ENCODE data around the gene FKBP1A.

The FKBP1A gene

DNA sequence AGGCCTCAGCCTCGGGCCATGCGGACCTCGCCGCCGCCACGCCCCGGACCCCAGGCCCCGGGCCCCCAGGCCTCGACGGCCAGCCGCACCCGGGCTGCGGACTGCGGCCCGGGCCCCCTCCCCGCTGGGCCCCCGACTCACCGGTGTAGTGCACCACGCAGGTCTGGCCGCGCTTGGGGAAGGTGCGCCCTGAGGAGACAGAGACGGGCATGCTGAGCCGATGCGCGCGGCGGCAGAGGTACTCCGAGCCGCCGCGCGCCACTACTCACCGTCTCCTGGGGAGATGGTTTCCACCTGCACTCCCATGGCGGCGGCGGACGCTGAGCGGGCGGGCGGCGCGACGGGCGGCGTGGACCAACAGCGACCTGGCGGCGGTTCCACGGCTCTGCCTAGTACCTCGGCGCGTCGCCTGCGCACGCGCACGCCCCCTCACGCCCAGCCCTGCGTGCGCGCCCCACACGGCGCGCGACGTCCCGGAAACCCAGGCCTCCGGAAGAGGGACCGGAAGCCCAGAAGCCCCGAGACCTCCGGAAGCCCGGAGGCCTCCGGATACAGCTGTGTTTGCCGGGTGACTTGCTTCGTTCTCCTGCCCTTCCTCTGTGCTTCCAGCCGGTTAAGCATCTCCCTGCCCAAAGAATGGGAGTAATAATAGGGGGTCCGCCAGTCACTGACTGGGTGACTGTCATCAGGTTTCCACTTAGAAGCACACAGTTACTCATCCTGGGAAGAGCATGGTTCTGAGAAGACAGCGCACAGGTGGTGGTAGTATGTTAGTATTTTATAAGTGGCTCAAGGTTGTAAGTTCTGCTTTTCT lies at the start of gene FKBP1A:
FKBP1A (minus strand) TSS at position 362 of the 814 bp plus-strand sequence; CDS start at position 306, 56 bp downstream.
- DNase-seq (ENCODE audit: low read depth in 2 of 2, low spot score in 1 of 2) = peak; percentile 66 to 84

DNA sequence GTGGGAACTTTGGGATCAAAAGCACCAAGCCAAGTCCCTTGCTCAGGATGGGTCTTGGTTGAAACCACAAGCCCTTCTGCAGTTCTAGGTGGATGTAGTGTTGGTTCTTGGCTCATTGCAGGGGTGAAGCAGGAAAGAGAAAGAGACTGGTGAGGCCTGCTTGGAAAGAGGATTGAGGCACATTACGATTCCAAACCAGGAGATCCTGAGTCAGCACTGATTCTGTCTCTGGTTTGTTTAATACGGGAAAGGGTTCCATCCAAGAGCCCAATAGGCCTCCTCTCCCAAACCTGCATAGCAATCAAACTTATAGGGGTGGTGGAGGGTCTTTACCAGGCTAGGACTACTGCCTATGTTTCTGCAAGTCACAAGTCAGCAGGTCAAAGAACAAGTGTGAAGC lies 49.5 kb upstream of the FKBP1A start:
- DNase-seq (ENCODE audit: low read depth in 2 of 2, low spot score in 1 of 2) = no peak

DNA sequence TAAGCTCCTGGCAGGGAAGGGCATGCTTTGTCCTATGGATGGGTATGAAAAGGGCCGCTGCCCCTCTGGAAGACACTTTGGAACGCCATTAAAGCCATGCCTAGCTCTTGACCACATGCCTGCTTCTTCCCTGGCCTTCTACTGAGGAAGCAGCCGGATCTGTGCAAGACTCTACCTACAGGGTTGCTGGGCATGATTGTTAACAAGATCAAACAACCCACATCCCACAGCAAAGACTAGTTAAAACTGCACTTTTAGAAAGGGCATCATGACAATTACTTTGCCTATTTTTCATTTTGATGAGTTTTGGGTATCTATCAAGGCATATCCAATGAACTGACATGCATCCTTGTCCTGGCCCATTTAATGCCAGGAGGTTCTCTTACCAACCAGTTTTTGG lies 48.3 kb upstream of the FKBP1A start:
- DNase-seq (ENCODE audit: low read depth in 2 of 2, low spot score in 1 of 2) = no peak

DNA sequence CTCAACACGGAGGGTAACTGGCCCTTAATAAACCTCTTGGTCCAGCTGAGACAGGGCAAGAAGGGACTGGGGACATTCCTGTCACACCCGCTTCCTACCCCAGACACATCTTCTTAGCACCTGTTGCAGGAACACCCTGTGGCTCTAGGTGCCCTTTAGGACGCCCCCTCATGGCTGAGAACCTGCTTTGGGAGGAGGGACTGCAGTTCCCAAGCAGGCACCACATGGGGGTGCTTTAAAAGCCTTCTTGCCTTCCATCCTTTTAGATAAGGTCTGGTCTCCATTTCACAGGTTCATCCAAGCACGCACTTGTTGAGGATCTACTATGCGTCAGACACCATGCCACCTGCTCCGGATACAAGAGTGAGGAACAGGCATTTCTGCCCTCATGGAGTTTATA lies 47.2 kb upstream of the FKBP1A start:
- DNase-seq (ENCODE audit: low read depth in 2 of 2, low spot score in 1 of 2) = no peak

DNA sequence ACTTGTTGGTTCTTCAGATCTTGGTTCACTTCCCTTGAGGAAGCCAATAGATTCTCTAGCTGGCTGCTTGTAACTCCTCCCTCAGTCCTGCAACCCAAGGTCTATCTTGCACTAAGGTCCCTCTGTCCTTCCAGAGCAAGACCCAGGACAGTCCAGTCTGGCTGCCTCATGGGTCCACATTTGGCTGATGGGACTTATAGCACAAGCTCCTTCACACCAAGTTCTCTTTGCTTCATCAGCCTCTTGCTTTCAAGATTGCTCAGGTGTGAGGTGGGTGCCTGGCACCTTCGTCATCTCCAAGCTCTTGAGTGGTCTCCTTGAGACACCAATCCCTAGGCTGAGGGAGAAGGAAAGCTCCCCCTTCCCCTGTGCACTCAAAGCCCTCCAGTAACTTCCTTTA lies 45.5 kb upstream of the FKBP1A start:
- DNase-seq (ENCODE audit: low read depth in 2 of 2, low spot score in 1 of 2) = no peak

DNA sequence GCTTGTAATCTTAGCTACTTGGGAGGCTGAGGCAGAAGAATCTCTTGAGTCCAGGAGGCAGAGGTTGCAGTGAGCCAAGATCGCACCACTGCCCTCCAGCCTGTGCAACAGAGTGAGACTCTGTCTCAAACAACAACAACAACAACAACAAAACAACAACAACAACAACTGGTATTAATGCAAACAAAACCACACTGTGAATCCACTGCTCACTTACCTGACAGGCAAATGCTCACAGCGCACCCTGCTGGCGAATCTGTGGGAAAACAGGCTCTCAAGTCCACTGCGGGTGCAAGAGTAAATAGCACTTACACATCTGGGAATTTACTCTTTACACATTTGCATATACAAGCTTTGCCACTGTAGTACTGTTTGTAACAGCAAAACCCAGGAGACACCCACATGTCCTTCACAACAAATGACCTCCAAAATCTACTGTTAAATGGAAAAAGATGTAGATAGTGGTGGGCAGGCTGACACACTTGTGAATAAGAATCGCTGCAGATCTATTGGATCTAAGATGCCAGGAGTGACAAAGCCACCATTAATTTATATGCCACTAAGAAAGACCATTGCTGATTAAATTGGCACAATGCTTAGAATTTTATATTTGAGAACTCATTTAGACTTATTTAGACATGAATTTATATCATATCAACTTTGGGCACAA lies 44.5 kb upstream of the FKBP1A start:
- DNase-seq (ENCODE audit: low read depth in 2 of 2, low spot score in 1 of 2) = peak; percentile 56 to 66

DNA sequence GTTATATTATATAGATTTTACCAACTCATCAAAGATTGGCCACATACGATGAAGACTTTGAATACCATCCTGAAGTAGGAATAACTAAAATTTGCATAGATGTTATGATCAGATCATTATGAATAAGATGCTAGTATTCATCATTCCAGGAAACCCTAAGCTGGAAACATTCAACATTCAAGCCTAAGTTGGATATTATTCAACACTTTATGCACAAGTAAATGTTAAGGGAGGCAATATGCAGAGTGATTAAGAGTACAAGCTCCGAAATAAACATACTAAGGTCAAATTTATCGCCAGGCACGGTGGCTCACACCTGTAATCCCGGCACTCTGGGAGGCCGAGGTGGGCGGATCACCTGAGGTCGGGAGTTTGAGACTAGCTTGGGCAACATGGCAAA lies 43.4 kb upstream of the FKBP1A start:
- DNase-seq (ENCODE audit: low read depth in 2 of 2, low spot score in 1 of 2) = no peak

DNA sequence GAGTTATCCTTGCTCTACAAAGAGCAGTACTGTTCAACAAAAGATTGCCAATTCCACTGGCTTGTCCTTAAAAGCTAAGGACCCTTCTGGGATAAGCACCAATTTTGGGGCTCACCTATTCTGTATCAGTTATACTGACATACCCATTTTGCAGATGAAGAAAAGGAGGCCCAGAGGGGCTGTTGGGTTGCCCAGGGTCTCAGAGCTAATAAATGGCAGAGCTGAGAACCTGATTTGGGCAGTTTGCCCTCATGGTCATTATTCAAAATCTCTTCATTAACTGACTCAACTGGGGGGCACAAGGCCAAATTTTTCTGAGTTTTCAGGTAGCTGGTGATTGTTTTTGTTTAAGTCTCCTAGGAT lies 42.5 kb upstream of the FKBP1A start:
- DNase-seq (ENCODE audit: low read depth in 2 of 2, low spot score in 1 of 2) = no peak

- peak; percentile 20 to 21 for DNase-seq (ENCODE audit: low read depth in 2 of 2, low spot score in 1 of 2)
These were observed 41.9 kb upstream of the FKBP1A start for GRCh38 chr20:1434571-1435336.

DNA sequence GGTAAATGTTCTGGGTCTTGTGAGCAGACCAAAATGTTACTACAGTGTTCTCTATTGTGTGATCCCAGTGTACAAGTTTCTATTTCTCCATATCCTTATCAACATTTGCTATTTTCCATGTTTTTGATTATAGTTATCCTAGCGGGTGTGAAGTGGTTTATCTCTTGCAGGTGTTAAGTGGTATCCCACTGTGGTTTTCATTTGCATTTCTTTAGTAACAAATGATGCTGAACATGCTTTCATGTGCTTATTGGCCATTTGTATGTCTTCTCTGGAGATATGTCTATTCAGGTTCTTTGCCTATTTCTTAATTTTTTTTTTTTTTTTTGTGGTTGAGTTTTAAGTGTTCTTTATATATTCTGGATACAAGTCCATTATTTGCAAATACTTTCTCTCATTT lies 38.3 kb upstream of the FKBP1A start:
- no peak for DNase-seq (ENCODE audit: low read depth in 2 of 2, low spot score in 1 of 2)

- no peak for DNase-seq (ENCODE audit: low read depth in 2 of 2, low spot score in 1 of 2)
These were observed 37.2 kb upstream of the FKBP1A start for GRCh38 chr20:1430004-1430451.

- no peak for DNase-seq (ENCODE audit: low read depth in 2 of 2, low spot score in 1 of 2)
These were observed 36.4 kb upstream of the FKBP1A start for GRCh38 chr20:1429143-1429728.

- DNase-seq (ENCODE audit: low read depth in 2 of 2, low spot score in 1 of 2) = no peak
These were observed 34.7 kb upstream of the FKBP1A start for GRCh38 chr20:1427457-1428054.

DNA sequence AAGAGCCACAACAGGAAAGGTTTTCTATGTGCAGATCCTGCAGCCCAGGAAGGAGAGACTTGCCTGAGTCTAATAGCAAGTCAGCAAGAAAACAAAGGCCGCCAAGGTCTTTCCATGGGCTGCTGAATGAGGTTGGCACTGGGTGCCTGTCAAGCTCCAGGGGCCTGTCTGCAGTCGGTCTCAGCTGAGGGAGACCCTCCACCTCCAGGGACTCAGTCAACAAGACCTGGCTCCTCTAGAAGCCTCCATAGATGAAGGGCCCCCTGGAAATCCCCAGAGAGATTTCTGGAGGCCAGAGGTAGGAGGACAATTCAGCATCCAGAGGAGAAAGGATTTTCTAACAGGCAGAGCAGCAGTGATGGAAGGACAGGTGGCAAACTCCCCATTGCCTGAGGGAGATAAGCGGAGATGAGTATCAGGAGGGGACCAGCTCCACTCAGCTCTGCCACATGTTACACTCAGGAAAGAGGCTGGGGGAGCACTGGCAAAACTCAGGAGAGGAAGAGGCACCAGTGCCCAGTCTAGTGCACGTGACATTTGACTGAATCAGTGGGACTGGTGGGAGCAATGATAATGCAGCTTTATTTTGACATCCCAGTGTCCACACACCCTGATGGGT lies 33.5 kb upstream of the FKBP1A start:
- DNase-seq (ENCODE audit: low read depth in 2 of 2, low spot score in 1 of 2) = no peak

GRCh38 chr20:1424336-1424735 lies 31.5 kb upstream of the FKBP1A start:
- no peak for DNase-seq (ENCODE audit: low read depth in 2 of 2, low spot score in 1 of 2)

GRCh38 chr20:1423625-1424106 lies 30.8 kb upstream of the FKBP1A start:
- no peak for DNase-seq (ENCODE audit: low read depth in 2 of 2, low spot score in 1 of 2)

- no peak for DNase-seq (ENCODE audit: low read depth in 2 of 2, low spot score in 1 of 2)
These were observed 30.4 kb upstream of the FKBP1A start for GRCh38 chr20:1423206-1423605.

GRCh38 chr20:1422753-1423152 lies 29.9 kb upstream of the FKBP1A start:
- no peak for DNase-seq (ENCODE audit: low read depth in 2 of 2, low spot score in 1 of 2)

DNA sequence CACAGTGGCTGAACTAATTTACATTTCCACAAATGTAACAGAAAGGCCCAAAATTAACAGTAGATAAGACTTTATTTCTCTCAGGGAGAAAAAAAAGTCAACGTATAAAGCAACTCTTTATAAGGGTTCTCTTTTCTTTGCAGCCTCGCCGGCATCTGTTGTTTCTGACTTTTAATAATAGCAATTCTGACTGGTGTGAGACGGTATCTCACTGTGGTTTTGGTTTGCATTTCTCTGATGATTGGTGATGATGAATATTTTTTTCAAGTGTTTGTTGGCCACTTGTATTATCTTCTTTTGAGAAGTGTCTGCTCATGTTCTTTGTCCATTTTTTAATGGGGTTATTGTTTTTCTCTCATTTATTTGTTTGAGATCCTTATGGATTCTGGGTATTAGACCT lies 27.2 kb upstream of the FKBP1A start:
- DNase-seq (ENCODE audit: low read depth in 2 of 2, low spot score in 1 of 2) = no peak

DNA sequence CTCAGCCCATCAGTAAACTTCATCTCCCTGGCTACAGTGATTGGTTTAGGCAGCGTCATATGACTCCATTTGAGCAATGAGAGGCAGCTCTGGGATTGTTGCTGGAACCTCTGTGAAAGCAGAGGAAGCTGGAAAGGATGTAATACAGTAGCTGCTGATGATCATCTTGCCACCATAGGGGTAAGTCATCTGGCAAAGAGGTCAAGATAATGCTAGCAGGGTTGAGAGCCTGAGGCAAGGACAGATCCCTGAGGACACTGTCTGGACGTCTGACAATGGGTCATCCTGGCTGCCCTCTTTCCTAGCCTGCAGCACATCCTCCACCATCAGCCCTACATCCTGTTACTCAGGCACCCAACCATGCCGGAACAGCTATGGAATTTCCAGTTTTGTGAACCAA lies 25.5 kb upstream of the FKBP1A start:
- DNase-seq (ENCODE audit: low read depth in 2 of 2, low spot score in 1 of 2) = no peak

DNA sequence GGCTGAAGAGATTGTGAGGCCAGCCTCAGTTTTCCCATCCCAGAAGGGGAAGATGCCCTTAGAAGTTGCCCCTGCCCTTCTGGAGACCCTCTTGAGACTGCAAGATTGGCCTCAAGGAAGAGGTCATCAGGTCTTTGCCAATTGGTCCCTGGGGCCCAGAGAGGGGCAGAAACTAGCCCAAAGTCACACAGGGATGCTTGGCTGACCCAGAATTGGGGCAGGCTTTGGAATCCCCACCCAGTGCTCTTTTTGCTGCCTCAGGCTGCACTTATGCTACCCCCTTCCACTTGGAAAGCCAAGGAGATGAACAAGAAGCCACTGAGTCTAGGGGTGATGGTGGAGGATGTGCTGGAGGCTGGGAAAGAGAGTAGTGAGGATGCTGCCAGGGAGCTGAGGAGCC lies 24.9 kb upstream of the FKBP1A start:
- DNase-seq (ENCODE audit: low read depth in 2 of 2, low spot score in 1 of 2) = no peak

All from stimulated activated CD8-positive, alpha-beta memory T cell treated with anti-CD3 and anti-CD28 coated beads, Interleukin-4, amount 100 ng/mL, for 4 hours (primary cell).